ENCODE results near the gene SPINK4.

SPINK4 gene

GRCh38 chr9:33229359-33230114, 10.4 kb upstream of the SPINK4 start:
- no peak for DNase-seq

GRCh38 chr9:33230756-33231622, 9.0 kb upstream of the SPINK4 start:
- no peak for DNase-seq

DNA sequence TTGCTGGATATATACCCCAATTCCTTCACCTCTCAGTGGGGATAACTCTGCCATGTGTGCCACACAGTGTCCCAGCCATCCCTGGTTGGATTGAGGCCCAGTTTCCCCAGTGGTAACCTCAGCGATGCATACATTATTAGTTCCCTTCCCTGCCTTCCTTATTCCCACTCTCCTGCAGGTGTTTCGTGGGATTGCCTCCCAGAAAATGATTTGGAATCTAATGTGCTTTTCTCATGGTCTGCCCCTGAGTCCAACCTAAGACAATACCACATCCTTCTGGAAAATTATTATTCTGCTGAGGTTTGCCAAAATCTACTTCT, 8.4 kb upstream of the SPINK4 start:
- DNase-seq = no peak

- DNase-seq = no peak
Observed at GRCh38 chr9:33232815-33233214, 7.2 kb upstream of the SPINK4 start.

GRCh38 chr9:33233626-33234342, 6.2 kb upstream of the SPINK4 start:
- no peak for DNase-seq

GRCh38 chr9:33234511-33235467, 5.2 kb upstream of the SPINK4 start:
- DNase-seq = no peak

DNA sequence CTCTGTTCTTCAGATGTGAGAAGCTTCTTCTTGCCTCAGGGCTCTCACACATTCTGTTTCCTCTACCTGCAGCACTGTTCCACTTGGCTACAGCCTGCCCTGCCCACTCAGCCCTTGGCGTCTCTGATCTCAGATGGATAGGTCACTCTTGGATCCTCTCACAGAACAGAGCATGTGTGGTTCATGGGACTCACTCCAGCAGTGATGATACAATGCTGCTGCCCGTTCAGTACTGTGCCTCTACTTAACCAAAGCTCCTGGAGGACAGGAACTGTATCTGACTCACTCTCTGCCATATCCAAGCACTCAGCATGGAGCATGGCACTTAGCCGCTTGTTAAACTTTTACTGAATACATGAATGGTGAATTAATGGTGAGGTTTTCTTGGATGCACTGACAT, 3.4 kb upstream of the SPINK4 start:
- no peak for DNase-seq

- DNase-seq = no peak
Observed at GRCh38 chr9:33241298-33241697, 1.3 kb downstream of the SPINK4 start.

DNA sequence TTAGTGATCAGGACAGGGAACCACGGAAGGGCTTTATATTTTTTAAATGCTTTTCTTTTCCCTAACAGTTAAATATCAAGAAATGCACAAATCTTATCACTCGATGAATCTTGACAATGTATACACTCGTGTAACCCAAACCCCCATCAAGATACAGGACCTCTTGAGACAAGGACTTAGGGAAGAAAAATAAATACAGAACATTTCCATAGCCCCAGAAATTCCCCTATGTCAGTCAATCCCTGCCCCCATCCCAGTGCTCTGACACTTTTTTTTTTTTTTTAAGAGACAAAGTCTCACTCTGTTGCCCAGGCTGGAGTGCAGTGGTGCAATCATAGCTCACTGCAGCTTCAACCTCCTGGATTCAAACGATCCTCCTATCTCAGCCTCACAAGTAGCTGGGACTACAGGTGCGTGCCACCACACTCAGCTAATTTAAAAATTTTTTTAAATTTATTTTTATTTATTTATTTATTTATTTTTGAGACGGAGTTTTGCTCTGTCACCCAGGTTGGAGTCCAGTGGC, 2.7 kb downstream of the SPINK4 start:
- DNase-seq = no peak

DNA sequence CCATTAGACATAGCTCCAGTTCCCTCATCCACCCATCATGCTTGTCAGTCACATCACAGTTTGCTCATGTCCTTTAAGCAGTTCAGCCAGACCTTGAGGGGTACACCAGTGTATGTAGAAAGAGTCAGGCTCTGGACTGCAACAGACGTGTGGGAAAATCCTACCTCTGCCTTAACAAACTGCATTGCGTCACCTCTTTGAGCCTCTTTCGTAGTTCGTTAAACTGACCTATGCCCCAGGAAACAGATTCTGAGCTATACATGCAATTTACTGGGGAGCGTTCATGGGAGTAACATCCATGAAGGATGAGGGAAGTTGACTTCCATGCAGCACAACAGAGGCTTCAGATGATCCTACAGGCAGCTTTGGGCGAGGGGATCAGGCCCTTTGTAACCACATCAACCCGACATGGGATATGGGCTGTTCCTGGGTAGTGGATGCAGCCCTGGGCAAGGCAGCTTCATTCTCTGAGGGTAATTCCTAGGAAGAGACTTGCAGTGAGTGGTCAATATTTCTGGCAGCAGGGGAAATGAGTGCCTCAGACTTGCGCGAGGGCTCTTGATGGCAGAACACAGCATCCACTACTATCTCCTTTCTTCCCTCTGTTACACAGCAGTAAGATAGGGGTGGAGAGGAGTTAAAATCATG, 4.3 kb downstream of the SPINK4 start:
- DNase-seq = no peak

DNA sequence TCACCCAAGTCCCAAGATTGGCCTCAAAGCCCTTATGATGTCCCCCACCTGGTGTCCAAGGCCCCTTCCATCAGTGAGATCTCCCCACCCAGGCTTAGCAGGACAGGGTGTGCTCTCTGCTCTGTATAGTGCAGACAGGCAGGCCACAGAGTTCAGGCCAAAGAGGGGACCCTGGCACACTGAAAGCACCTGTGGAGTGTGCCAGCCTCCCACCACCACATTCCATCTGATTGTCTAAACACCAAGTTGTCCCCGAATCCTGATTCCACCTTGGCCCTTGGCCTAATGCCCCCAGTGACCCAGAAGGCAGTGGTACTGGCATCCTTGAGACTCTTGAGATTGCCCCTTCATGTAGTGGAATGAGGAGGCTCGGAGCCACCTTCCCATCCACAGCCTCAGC, 5.4 kb downstream of the SPINK4 start:
- no peak for DNase-seq

DNA sequence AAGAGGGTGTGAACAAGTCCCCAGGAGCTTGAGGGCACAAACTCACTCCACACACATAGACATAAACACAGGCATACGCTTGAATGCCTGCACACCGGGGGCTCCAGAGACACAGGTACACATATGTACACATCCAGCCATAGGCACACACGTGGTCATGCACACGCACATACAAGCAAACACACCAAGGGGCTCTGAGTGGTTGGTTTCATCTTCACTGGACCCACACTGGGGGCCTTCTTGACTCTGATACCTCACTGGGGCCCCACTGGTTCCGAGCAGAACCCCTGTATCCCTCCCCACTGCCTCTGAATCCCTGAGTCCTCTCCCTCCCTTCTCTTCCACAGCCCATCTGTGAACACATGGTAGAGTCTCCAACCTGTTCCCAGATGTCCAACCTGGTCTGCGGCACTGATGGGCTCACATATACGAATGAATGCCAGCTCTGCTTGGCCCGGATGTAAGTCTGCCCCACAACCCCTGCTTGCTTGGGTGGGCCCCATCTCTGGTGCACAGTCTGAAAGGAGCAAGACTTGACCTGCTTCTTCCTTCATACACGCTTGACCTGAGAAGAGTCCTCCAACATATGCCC, 6.4 kb downstream of the SPINK4 start:
- DNase-seq = no peak

DNA sequence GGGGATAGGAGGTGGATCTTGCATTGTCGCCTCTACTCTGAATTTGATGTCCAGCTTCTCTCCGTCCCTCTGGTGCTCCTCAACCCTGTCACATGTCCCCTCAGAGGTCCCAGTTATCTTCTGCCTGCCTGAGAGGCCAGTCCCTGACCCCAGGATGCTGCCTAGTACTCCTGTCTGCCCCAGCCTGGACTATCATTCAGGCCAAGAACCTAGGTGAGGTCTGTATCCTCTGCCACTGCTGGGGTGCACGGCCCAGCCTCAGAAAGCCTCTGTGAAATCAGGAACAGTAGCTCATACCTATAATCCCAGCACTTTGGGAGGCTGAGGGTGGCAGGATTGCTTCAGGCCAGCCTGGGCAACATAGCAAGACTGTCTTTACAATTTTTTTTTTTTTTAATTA, 8.6 kb downstream of the SPINK4 start:
- DNase-seq = no peak

DNA sequence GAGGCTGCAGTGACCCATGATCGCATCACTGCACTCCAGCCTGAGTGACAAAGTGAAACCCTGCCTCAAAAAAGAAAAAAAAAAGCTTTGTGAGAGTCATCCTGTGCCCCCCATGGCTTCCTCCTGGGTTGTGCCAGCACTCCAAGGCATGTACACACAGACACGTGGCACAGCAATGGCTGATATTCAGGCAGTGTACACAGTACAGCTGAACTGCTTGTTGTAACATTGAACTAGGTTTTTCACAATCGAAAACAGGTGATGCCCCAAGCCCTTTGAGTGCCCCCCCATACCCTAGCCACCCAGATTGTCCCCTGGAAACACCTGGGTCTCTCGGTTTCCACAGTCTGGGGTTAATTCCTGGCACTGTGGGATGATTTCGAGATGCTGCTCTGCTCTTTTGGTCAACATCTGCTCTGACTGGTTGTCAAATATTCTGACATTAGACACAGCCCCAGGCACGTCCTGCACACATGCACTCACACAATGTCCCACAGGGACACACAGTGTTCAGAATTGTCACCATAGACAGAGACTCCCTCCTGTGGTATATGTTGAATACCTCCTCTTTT, 9.2 kb downstream of the SPINK4 start:
- DNase-seq = no peak

- DNase-seq = no peak
Observed at GRCh38 chr9:33249983-33250382, 10.0 kb downstream of the SPINK4 start.

DNA sequence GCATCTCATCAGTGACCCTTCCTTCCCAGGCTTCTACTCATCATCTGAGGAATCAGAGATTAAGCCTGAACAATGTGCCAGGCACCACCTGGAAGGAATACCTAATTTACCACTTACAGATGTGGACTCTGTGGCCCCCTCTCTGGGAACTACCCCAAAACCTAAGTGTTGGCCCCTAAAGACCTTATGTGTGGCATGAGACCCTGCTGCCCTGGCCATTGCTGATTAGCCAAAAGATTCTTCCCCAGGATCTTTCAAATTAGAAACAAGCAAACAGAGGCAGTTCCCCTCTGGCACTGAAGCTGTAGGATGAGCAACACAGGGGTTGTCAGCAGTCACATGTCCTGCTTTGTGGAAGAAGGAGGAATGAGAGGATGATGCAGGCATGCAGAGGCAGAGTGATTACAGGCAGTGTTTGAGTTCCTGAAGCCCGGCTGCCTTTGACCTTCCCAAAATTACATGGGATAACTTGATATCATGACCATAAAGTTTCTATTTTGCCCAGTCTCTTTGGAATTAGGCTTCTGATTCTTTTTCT, 10.6 kb downstream of the SPINK4 start:
- no peak for DNase-seq

- DNase-seq = no peak
Observed at GRCh38 chr9:33254211-33254610, 14.2 kb downstream of the SPINK4 start.

- DNase-seq = no peak
Observed at GRCh38 chr9:33255014-33255413, 15.0 kb downstream of the SPINK4 start.

DNA sequence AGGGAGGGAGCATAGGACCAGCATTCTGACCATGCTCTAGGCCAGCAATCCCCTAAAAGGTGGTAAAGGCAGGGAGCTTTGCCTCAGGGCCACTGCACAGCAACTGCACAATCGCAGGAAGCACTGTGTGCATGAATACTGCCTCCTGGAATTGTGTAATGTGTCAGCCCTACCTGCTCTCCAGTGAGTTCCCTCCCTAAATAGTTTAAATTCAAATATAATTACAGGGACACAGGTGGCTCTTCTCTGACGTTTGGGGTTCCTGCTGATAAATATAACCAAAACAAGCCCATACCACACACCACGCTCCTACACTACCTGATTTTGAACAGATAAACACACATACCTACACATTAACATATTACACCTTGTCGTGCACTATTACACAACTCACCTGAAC, 15.5 kb downstream of the SPINK4 start:
- DNase-seq = no peak

GRCh38 chr9:33256236-33256635, 16.3 kb downstream of the SPINK4 start:
- no peak for DNase-seq

DNA sequence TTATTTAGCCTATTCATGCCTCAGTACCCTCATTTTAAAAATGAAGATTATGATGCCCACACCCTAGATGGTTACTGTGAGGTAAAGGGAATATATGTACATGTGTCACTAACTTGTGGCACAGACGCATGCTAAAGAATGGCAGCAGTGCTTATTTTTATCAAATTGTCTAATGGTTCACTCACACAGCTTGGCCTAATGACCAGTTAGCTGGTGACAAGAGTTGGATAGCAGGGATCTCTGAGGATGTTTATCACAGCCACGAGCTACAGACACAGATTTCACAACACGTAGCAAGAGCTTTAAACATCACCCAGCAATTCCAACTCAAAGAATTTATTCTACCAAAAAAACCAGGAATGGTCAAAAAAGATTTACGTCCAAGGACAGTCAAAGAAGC, 17.3 kb downstream of the SPINK4 start:
- DNase-seq = no peak

Data from CD4-positive, alpha-beta T cell treated with Interleukin-1 beta for 1 hour (primary cell).